Heart left ventricle (tissue), 13 donors: ENCODE measurements around the gene GAGE12E.
"Not testable (repeated sequence)": the region's sequence is repeated elsewhere in the genome, so short reads cannot be mapped to it uniquely, and the experiment has no call there.

Experiments used
- CTCF ChIP-seq, 12 donors: fragments of 200-600 bp; sonication (generic) in 4 of 12; IDR thresholded peaks; one replicate each; pipeline versions ENCODE4 v1.5.0 to v1.8.0; 2018 to 2022; ENCODE audit warnings: antibody characterized with exemption in 12 of 12, mild to moderate bottlenecking in 5 of 12
- POLR2A ChIP-seq, 2 donors: fragments of 450-650 bp; IDR thresholded peaks; one replicate each; pipeline ENCODE4 v1.6.1; 2017; ENCODE audit warnings: antibody characterized with exemption in 2 of 2, mild to moderate bottlenecking in 2 of 2, moderate library complexity in 2 of 2
- donor health status: ischemic (EF 13 %, LVEDD 7.1; RV severe dilation, severe dysfunction).
- donor health status: DM: no; HTN: yes; CAD: no.
- donor health status: DM: no; HTN: no; CAD: no.
- donor health status: ischemic (EF 25% LVEDD 6.9; RV normal size, moderate dysfunction).
- donor health status: ischemic (EF 25% LVEDD 5.7; RV mildly dilated, moderate dysfunction).
- donor health status: ischemic (EF 35%, LVEDD 5.7; RV mildly dilated, moderate dysfunction).
- donor health status: nonischemic (EF 11% LVEDD 7.7; RV severe dilation, severe dysfunction).
- donor health status: DM: yes; HTN: yes; CAD: no.
- donor health status: PGD.
- donor health status: ischemic (EF 29% LVEDD 5.4; RV normal size, mild dysfunction).
- donor health status: nonischemic (EF 23%, LVEDD 6.1; RV moderate dilation, normal function).

- TF ChIP-seq CTCF, POLR2A (IDR thresholded peaks at IDR 0.05): not testable (repeated sequence)
Measured at GRCh38 chrX:49590488-49590887, 39.4 kb downstream of the GAGE12E start.
